PFSK-1 (cell line): Measurements from ENCODE around the gene KIRREL3.

Source experiments
- POLR2AphosphoS5 ChIP-seq: IDR thresholded peaks from 2 replicates; pipeline ENCODE4 v1.6.1; 2012; ENCODE audit warnings: low read depth, mild to moderate bottlenecking, control low read depth, low read length, moderate library complexity
- TAF1 ChIP-seq: IDR thresholded peaks from 2 replicates; pipeline ENCODE4 v1.6.1; 2012; ENCODE audit warnings: low read length, control low read depth, borderline replicate concordance; ENCODE audit not compliant: insufficient read depth
- TF ChIP-seq, protein P1 (sequence below), 2 experiments: IDR thresholded peaks; 2 replicates each; pipeline versions ENCODE4 v1.6.1 to v1.8.0; 2011 to 2012; ENCODE audit warnings: low read depth in 2 of 2, low read length in 2 of 2, control low read depth in 1 of 2, inconsistent platforms in 1 of 2, mild to moderate bottlenecking in 1 of 2, moderate library complexity in 1 of 2; ENCODE audit not compliant: insufficient read depth in 1 of 2

DNA sequence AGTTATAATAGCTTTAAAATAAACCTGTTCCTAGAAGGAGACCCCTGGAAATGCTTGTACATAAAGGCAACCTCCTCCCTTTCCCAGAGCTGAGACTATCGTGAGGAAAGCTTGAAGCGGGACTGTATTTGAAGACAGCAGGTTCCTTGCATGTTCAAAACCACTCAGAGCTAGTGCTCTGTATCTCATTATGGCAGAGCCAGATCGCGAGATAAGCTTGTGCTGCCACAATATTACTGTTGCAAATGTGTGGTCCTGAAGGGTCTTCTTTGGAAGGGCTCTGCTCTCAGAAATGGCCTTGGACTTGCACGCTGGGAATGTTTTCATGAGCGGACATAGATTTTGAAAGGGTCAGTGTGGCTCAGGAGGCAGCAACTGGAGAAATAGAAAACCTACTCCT lies 168.2 kb downstream of the KIRREL3 start:
- no peak for TF ChIP-seq TAF1
- TF ChIP-seq POLR2AphosphoS5: no peak
- TF ChIP-seq, protein P1, sequence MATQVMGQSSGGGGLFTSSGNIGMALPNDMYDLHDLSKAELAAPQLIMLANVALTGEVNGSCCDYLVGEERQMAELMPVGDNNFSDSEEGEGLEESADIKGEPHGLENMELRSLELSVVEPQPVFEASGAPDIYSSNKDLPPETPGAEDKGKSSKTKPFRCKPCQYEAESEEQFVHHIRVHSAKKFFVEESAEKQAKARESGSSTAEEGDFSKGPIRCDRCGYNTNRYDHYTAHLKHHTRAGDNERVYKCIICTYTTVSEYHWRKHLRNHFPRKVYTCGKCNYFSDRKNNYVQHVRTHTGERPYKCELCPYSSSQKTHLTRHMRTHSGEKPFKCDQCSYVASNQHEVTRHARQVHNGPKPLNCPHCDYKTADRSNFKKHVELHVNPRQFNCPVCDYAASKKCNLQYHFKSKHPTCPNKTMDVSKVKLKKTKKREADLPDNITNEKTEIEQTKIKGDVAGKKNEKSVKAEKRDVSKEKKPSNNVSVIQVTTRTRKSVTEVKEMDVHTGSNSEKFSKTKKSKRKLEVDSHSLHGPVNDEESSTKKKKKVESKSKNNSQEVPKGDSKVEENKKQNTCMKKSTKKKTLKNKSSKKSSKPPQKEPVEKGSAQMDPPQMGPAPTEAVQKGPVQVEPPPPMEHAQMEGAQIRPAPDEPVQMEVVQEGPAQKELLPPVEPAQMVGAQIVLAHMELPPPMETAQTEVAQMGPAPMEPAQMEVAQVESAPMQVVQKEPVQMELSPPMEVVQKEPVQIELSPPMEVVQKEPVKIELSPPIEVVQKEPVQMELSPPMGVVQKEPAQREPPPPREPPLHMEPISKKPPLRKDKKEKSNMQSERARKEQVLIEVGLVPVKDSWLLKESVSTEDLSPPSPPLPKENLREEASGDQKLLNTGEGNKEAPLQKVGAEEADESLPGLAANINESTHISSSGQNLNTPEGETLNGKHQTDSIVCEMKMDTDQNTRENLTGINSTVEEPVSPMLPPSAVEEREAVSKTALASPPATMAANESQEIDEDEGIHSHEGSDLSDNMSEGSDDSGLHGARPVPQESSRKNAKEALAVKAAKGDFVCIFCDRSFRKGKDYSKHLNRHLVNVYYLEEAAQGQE (IDR thresholded peaks at IDR 0.05; ENCODE audit: insufficient read depth in 1 of 2, low read depth in 2 of 2, low read length in 2 of 2): no peak
